Osteocyte (in vitro differentiated cells): ENCODE results near the gene LHX3. TPM values are rescaled to one million over a fixed set of nuclear protein-coding genes. Genes with fewer than 3 reads are reported as not detected.

Experiments used
- DNase-seq: peaks from one replicate; pipeline ENCODE4 v3.0.0; 2021; ENCODE audit warnings: mixed read lengths; ENCODE audit not compliant: unreplicated experiment; ENCODE audit errors: extremely low spot score
- H3K27ac Mint-ChIP-seq: one replicate; pipeline ENCODE4 v1.8.0; 2021; ENCODE audit warnings: mild to moderate bottlenecking, mixed read lengths; ENCODE audit not compliant: unreplicated experiment
- H3K27me3 Mint-ChIP-seq: one replicate; pipeline ENCODE4 v1.8.0; 2021; ENCODE audit warnings: mixed read lengths; ENCODE audit not compliant: unreplicated experiment
- H3K36me3 Mint-ChIP-seq: one replicate; pipeline ENCODE4 v1.8.0; 2021; ENCODE audit warnings: mixed read lengths; ENCODE audit not compliant: unreplicated experiment
- H3K4me1 Mint-ChIP-seq: one replicate; pipeline ENCODE4 v1.8.0; 2021; ENCODE audit warnings: mixed read lengths; ENCODE audit not compliant: unreplicated experiment
- H3K4me3 Mint-ChIP-seq: one replicate; pipeline ENCODE4 v1.8.0; 2021; ENCODE audit warnings: mild to moderate bottlenecking, moderate library complexity, mixed read lengths; ENCODE audit not compliant: unreplicated experiment
- H3K9me3 Mint-ChIP-seq: one replicate; pipeline ENCODE4 v1.8.0; 2021; ENCODE audit warnings: mixed read lengths; ENCODE audit not compliant: unreplicated experiment
- CTCF ChIP-seq: fragments of 200-600 bp; sonication (generic); IDR thresholded peaks from 2 replicates; pipeline ENCODE4 v1.5.0; 2021; ENCODE audit warnings: antibody characterized with exemption, mild to moderate bottlenecking, moderate library complexity
- total RNA-seq: library from RNA; stranded (reverse); gene quantifications from 2 replicates; pipeline ENCODE4 v1.2.1, GENCODE V29; 2021

Gene LHX3
- total RNA-seq, 1 donor from 2014 or later, result not detected

- Mint-ChIP-seq H3K36me3 (no peaks in the 10 kb centered on the region), H3K4me1 (no peaks in the 10 kb centered on the region), H3K27me3 (peaks cover 42% of the 10 kb centered on the region), H3K4me3 (no peak overlapping the region), H3K9me3 (no peaks in the 10 kb centered on the region), H3K27ac (no peak overlapping the region)
- TF ChIP-seq CTCF, result no peak
- DNase-seq, result no peak
These were observed 8.4 kb downstream of the LHX3 start for GRCh38 chr9:136196404-136197083.

- no peaks in the 10 kb centered on the region for H3K4me1 Mint-ChIP-seq
- no peak overlapping the region for H3K27ac Mint-ChIP-seq
- peaks cover 41% of the 10 kb centered on the region for H3K27me3 Mint-ChIP-seq
These were observed 10.4 kb downstream of the LHX3 start for GRCh38 chr9:136194540-136194939.

GRCh38 chr9:136193891-136194279 is 11.0 kb downstream of the LHX3 start:
- H3K4me1 Mint-ChIP-seq, result no peaks in the 10 kb centered on the region
- no peak for DNase-seq
- H3K27me3 Mint-ChIP-seq, result peaks cover 41% of the 10 kb centered on the region
- no peak overlapping the region for H3K4me3 Mint-ChIP-seq
- TF ChIP-seq CTCF, result no peak
- H3K27ac Mint-ChIP-seq, result no peak overlapping the region
- no peaks in the 10 kb centered on the region for H3K9me3 Mint-ChIP-seq
- no peaks in the 10 kb centered on the region for H3K36me3 Mint-ChIP-seq

More at GRCh38 chr9:136194540-136194939, 10.4 kb downstream of the LHX3 start:
- no peaks in the 10 kb centered on the region for H3K36me3 Mint-ChIP-seq
- no peak overlapping the region for H3K4me3 Mint-ChIP-seq
- H3K9me3 Mint-ChIP-seq, result no peaks in the 10 kb centered on the region
- TF ChIP-seq CTCF, result no peak
- no peak for DNase-seq

- Mint-ChIP-seq H3K4me3 (no peak overlapping the region), H3K36me3 (no peaks in the 10 kb centered on the region), H3K27ac (no peak overlapping the region), H3K4me1 (no peaks in the 10 kb centered on the region), H3K27me3 (peaks cover 41% of the 10 kb centered on the region), H3K9me3 (no peaks in the 10 kb centered on the region)
- TF ChIP-seq CTCF, result no peak
- no peak for DNase-seq
These were observed 11.6 kb downstream of the LHX3 start for GRCh38 chr9:136193127-136193890.
